Measurements from ENCODE around the gene PPP5C. TPM values are rescaled to one million over a fixed set of nuclear protein-coding genes. Genes with fewer than 3 reads are reported as not detected.
A peak's percentile ranks its signal among the peaks of the same experiment; 100 is the strongest.
"Not testable (repeated sequence)": the region's sequence is repeated elsewhere in the genome, so short reads cannot be mapped to it uniquely, and the experiment has no call there.

PPP5C gene
- total RNA-seq, 2 donors from 2014 or later: 87.4 to 153 TPM

DNA sequence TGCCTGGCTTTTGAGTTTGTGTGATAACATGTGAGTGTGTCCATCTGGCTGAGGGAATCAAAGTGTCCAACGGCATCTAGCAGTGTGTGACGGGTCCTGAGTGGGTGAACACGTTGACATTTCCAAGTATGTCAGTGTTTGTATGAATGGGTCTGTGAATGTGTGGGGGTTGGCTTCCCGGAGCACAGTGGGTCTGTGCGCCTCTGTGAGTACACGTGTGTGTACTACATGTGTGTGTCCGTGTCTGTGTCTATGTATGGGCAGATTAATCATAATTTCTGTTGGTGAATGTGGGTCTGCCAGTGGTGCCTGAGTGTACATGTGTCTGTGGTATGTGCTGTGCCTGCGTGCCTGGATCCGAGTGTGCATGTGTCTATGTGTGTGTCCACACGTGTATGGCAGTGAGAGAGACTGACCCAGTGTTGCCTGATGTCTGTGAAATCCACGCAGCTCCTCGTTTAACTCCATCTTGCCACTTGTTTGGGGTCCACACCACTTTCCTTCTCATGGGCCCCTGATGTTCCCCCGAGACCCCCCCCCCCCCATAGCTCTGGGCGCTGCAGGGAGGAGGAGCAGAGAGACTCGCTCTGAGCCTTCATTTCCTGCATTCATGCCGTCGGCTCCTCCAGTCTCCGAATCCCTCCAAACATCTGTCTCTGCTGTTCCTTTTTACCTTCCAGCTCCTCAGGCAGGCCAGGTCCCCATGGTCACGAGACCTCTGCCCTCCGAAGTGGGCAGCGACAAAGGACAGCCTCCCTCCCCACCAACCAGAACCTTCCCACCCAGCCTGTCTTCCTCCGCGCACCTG is 61.2 kb downstream of the PPP5C start:
- H3K27me3 Mint-ChIP-seq: peaks cover 46 to 50% of the 10 kb centered on the region in 2 donors

GRCh38 chr19:46408664-46409039 is 61.8 kb downstream of the PPP5C start:
- Mint-ChIP-seq H3K27ac (no peak overlapping the region), H3K36me3 (no peaks in the 10 kb centered on the region), H3K4me3 (no peak overlapping the region), H3K4me1 (ENCODE audit: low read depth in 2 of 2) (peaks cover 8 to 16% of the 10 kb centered on the region in 2 donors), H3K27me3 (peaks cover 43 to 46% of the 10 kb centered on the region in 2 donors), H3K9me3 (no peaks in the 10 kb centered on the region)
- no peak for DNase-seq (ENCODE audit: low spot score)
- ATAC-seq: no peak

More for the DNA sequence above, 61.2 kb downstream of the PPP5C start:
- peak in 1 of 2 donors; percentile 5 for ATAC-seq
- H3K4me3 Mint-ChIP-seq: no peak overlapping the region
- no peak for DNase-seq (ENCODE audit: low spot score)
- no peaks in the 10 kb centered on the region for H3K9me3 Mint-ChIP-seq
- H3K4me1 Mint-ChIP-seq (ENCODE audit: low read depth in 2 of 2): peaks cover 8 to 18% of the 10 kb centered on the region in 2 donors
- H3K27ac Mint-ChIP-seq: no peak overlapping the region
- H3K36me3 Mint-ChIP-seq: no peaks in the 10 kb centered on the region

- Mint-ChIP-seq H3K9me3 (no peaks in the 10 kb centered on the region), H3K4me1 (ENCODE audit: low read depth in 2 of 2) (peaks cover 4 to 11% of the 10 kb centered on the region in 2 donors), H3K27me3 (peaks cover 39 to 41% of the 10 kb centered on the region in 2 donors), H3K4me3 (no peak overlapping the region), H3K36me3 (no peaks in the 10 kb centered on the region), H3K27ac (no peak overlapping the region)
- ATAC-seq (no peak), DNase-seq (ENCODE audit: low spot score) (no peak)
These were observed 62.3 kb downstream of the PPP5C start for GRCh38 chr19:46409191-46409590.

DNA sequence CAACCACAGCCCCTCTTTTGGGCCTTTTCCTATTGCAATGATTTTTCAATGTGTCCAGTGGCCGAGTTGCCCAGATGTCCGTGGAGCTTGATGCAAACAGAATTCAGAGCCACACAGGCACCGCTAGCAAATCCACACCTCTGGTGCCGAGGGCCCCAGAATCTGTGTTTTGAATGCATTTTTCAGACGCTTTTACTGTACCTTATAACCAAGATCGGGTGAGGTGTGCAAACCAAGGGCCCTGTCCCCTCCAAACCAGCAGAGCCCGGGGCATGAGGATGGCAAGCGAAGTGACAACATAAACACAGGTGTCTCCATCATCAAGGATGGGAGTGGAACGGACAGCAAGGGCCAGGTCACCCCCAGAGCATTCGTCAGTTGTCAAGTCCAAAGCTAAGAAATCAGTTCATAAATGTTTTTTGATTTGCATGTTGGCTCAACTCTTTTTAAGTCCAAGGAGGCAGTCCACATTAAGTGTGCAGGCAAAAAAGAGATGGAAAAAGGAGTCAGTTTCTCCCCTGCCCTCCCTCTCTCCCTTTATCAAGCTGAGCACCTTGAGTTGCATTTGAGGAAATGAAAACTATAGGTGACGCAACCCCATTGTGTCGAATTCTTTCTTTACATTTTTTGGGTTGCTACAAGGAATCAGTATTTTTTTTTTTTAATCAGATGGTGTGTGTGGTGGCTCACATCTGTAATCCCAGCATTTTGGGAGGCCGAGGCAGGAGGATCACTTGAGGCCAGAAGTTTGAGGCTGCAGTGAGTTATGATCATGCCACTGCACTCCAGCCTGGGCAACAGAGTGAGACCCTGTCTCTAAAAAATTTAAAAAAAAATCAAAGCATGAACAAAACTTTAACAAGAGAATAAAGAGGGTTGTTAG is 63.6 kb downstream of the PPP5C start:
- H3K4me3 Mint-ChIP-seq: no peak overlapping the region
- peaks cover 36 to 40% of the 10 kb centered on the region in 2 donors for H3K27me3 Mint-ChIP-seq
- no peaks in the 10 kb centered on the region for H3K9me3 Mint-ChIP-seq
- H3K27ac Mint-ChIP-seq: no peak overlapping the region
- ATAC-seq: no peak
- H3K36me3 Mint-ChIP-seq: no peaks in the 10 kb centered on the region
- no peak for DNase-seq (ENCODE audit: low spot score)
- peaks cover 0 to 6% of the 10 kb centered on the region in 2 donors for H3K4me1 Mint-ChIP-seq (ENCODE audit: low read depth in 2 of 2)

DNA sequence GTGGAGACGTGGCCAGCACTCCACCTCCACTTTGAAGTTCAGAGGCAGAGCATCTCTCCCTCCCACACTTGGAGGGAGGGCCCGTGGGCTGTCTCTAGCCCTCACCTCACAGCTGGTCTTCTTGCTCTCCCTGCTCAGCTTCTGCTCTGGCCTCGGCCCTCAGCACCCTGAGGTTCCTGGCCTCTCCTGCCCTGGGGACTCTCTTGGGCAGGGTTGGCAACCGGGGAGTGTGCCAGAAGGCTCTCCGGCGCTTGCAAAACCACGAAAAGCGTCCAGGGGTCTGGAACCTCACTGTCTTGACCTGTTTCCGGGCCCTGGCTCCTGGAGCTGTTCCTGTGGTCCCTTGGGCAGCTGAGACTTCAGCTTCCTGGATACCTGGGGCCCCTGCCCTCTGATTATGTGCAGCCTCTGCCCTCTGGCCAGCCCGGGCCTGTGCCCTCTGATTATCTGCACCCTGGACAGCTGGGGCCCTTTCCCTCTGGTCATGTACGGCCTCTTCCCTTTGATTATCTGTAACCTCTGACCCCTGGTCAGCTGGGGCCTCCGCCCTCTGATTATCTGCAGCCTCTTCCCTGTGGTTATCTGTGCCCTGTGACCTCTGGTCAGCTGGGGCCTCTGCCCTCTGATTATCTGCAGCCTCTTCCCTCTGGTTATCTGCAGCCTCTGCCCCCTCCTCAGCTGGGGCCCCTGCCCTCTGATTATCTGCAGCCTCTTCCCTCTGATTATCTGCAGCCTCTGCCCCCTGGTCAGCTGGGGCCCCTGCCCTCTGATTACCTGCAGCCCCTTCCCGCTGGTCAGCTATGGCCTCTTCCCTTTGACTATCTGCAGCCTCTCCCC is 64.4 kb downstream of the PPP5C start:
- Mint-ChIP-seq H3K9me3 (no peaks in the 10 kb centered on the region), H3K27me3 (peaks cover 41 to 48% of the 10 kb centered on the region in 2 donors), H3K36me3 (no peaks in the 10 kb centered on the region), H3K4me1 (ENCODE audit: low read depth in 2 of 2) (peaks cover 0 to 6% of the 10 kb centered on the region in 2 donors), H3K4me3 (no peak overlapping the region), H3K27ac (no peak overlapping the region)
- DNase-seq (ENCODE audit: low spot score): no peak
- no peak for ATAC-seq

- ATAC-seq: no peak
These were observed 65.2 kb downstream of the PPP5C start for GRCh38 chr19:46411925-46412649.

GRCh38 chr19:46412650-46413261 is 65.9 kb downstream of the PPP5C start:
- Mint-ChIP-seq H3K27me3 (peaks cover 36 to 50% of the 10 kb centered on the region in 2 donors), H3K27ac (no peak overlapping the region), H3K9me3 (no peaks in the 10 kb centered on the region), H3K4me3 (no peak overlapping the region), H3K4me1 (ENCODE audit: low read depth in 2 of 2) (peaks cover 0 to 6% of the 10 kb centered on the region in 2 donors), H3K36me3 (no peaks in the 10 kb centered on the region)
- ATAC-seq: no peak
- no peak for DNase-seq (ENCODE audit: low spot score)

More at GRCh38 chr19:46411925-46412649, 65.2 kb downstream of the PPP5C start:
- no peaks in the 10 kb centered on the region for H3K36me3 Mint-ChIP-seq
- no peak overlapping the region for H3K4me3 Mint-ChIP-seq
- no peaks in the 10 kb centered on the region for H3K9me3 Mint-ChIP-seq
- peaks cover 40 to 55% of the 10 kb centered on the region in 2 donors for H3K27me3 Mint-ChIP-seq
- peaks cover 0 to 6% of the 10 kb centered on the region in 2 donors for H3K4me1 Mint-ChIP-seq (ENCODE audit: low read depth in 2 of 2)
- no peak overlapping the region for H3K27ac Mint-ChIP-seq
- no peak for DNase-seq (ENCODE audit: low spot score)

- Mint-ChIP-seq H3K4me3 (no peak within 1 kb of the TSS), H3K4me1 (ENCODE audit: low read depth in 2 of 2) (peaks cover 0 to 4% of the 10 kb centered on the region in 2 donors), H3K9me3 (no peaks in the 10 kb centered on the region), H3K36me3 (no peaks in the 10 kb centered on the region), H3K27me3 (peaks cover 31 to 45% of the 10 kb centered on the region in 2 donors), H3K27ac (no peak within 1 kb of the TSS)
- no peak for ATAC-seq
- no peak for DNase-seq (ENCODE audit: low spot score)
These were observed 66.6 kb downstream of the PPP5C start, which contains the start of gene CCDC8 for GRCh38 chr19:46413262-46414031. Gene CCDC8, minus strand, starts transcription at chr19:46413564. Its CDS starts 754 bp downstream, at chr19:46412810.

DNA sequence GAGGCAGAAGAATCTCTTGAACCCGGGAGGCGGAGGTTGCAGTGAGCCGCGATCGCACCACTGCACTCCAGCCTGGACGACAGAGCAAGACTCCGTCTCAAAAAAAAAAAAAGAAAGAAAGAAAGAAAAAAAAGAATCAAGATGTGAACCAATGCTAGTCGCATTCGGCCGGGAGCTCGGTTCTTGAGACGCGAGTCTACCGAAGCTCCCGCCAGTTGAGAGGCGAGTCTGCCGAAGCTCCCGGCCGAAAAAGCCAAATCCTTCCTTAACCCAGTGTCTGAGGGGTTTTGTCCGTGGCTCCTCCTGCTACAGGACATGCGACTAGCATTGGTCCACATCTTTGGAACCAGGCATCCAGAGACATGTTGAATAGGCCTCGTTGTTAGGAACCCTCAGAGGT is 68.0 kb downstream of the PPP5C start:
- H3K36me3 Mint-ChIP-seq; H3K27ac Mint-ChIP-seq; DNase-seq (ENCODE audit: low spot score); ATAC-seq; H3K9me3 Mint-ChIP-seq; H3K4me3 Mint-ChIP-seq; H3K4me1 Mint-ChIP-seq (ENCODE audit: low read depth in 2 of 2): not testable (repeated sequence)
- peaks cover 29 to 47% of the 10 kb centered on the region in 2 donors for H3K27me3 Mint-ChIP-seq

DNA sequence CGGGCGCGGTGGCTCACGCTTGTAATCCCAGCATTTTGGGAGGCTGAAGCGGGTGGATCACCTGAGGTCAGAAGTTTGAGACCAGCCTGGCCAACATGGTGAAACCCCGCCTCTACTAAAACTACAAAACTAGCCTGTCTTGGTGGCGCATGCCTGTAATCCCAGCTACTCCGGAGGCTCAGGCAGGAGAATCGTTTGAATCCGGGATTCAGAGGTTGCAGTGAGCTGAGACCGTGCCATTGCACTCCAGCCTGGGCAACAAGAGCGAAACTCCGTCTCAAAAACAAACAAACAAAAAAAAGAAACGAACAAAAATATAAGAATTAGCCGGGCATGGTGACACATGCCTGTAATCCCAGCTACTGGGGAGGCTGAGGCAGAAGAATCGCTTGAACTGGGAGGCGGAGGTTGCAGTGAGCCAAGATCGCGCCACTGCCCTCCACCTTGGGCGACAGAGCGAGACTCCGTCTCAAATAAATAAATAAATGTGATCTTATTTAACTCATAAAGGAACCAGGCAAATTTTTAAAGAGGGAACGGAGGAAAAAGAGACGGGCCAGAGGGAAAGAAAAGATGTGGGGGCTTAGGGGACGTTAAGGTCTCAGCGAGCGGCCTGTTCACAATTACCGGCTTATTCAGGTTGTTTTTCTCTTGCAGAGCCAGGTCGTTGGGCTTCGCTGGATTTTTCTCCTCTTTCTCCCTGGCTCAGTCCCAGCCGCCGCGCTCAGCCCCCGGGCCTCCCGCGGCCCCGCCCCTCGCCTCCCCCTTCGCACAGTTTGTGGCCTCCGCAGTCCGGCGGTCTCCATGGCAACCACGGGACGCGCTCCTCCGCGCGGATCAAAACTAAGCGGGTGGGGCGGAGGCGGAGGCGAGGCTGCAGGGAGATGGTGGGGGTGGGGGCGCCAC is 69.2 kb downstream of the PPP5C start:
- H3K36me3 Mint-ChIP-seq; DNase-seq (ENCODE audit: low spot score); H3K4me1 Mint-ChIP-seq (ENCODE audit: low read depth in 2 of 2); H3K27ac Mint-ChIP-seq; ATAC-seq; H3K9me3 Mint-ChIP-seq: not testable (repeated sequence)
- Mint-ChIP-seq H3K27me3 (peaks cover 25 to 40% of the 10 kb centered on the region in 2 donors), H3K4me3 (peak overlapping the region; percentile 20)

- H3K4me3 Mint-ChIP-seq: no peak overlapping the region
- no peak overlapping the region for H3K27ac Mint-ChIP-seq
- ATAC-seq (no peak), DNase-seq (ENCODE audit: low spot score) (no peak)
- peaks cover 24 to 37% of the 10 kb centered on the region in 2 donors for H3K27me3 Mint-ChIP-seq
- no peaks in the 10 kb centered on the region for H3K9me3 Mint-ChIP-seq
- H3K4me1 Mint-ChIP-seq (ENCODE audit: low read depth in 2 of 2): no peaks in the 10 kb centered on the region
- no peaks in the 10 kb centered on the region for H3K36me3 Mint-ChIP-seq
These were observed 73.2 kb downstream of the PPP5C start for GRCh38 chr19:46420056-46420455.
